Measurements from ENCODE around the gene ZNF618. TPM values are rescaled to one million over a fixed set of nuclear protein-coding genes. Genes with fewer than 3 reads are reported as not detected.

Gene ZNF618
- total RNA-seq, 5 donors from 2014 or later (not counting 1 experiment from before 2014, with no cell fraction given): 0.73 to 3.0 (median 1.4) TPM

DNA sequence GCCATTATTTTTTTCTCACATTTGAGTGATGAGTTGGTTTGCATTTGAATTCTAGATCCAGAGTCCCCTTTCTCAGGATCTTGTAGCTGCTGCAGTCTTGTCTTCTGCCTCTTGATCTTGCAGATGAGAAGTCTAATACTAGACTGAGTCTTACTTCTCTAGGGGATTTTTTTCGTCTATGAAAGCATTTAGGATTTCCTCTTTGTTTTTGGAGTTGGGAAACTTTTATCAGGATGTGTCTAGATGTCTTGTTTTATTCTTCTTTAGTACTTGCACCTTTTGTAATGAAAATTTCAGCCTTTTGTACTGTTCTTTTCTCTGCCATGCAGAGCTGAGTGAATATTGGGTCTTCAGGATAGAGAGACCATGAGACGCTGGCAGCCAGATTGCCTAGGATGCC lies 65.4 kb downstream of the ZNF618 start:
- no peaks in the 10 kb centered on the region for H3K36me3 Mint-ChIP-seq
- Histone ChIP-seq H3K9me3 (no peaks in the 10 kb centered on the region), H3K27me3 (replicated peaks in 1 of 2; ENCODE audit: control insufficient read depth in 2 of 2, extremely low read depth in 1 of 2, insufficient read depth in 2 of 2, low read length in 1 of 2) (peaks cover 0 to 4% of the 10 kb centered on the region in 2 experiments), H3K4me1 (ENCODE audit: control insufficient read depth in 1 of 2, extremely low read depth in 1 of 2, insufficient read depth in 2 of 2, low read length in 2 of 2) (no peaks in the 10 kb centered on the region), H3K4me3 (ENCODE audit: control insufficient read depth in 1 of 2, extremely low read depth in 1 of 2, low read length in 1 of 2) (no peak overlapping the region), H3K36me3 (ENCODE audit: control insufficient read depth in 2 of 2, extremely low read depth in 1 of 2, insufficient read depth in 1 of 2, low read length in 1 of 2) (no peaks in the 10 kb centered on the region), H3K27ac (ENCODE audit: low read length) (no peak overlapping the region)
- no peaks in the 10 kb centered on the region for H3K9me3 Mint-ChIP-seq
- H3K27me3 Mint-ChIP-seq: peaks cover 0 to 4% of the 10 kb centered on the region in 2 donors
- CTCF ChIA-PET: interaction anchor here in 1 of 2 donors (0.5 kb wide), 1 partner anchor 21 kb away, joined by 6 read pairs; no protein-coding TSS in a partner anchor
- no peak overlapping the region for H3K27ac Mint-ChIP-seq
- POLR2A ChIA-PET: no interaction called here
- H3K4me3 Mint-ChIP-seq: no peak overlapping the region
- no peaks in the 10 kb centered on the region for H3K4me1 Mint-ChIP-seq
- no peak for DNase-seq
- ATAC-seq (replicated peaks in 1 of 4): no peak
- no CpG with 5 or more reads among the region's 2 CpGs for WGBS (ENCODE audit: insufficient coverage)

DNA sequence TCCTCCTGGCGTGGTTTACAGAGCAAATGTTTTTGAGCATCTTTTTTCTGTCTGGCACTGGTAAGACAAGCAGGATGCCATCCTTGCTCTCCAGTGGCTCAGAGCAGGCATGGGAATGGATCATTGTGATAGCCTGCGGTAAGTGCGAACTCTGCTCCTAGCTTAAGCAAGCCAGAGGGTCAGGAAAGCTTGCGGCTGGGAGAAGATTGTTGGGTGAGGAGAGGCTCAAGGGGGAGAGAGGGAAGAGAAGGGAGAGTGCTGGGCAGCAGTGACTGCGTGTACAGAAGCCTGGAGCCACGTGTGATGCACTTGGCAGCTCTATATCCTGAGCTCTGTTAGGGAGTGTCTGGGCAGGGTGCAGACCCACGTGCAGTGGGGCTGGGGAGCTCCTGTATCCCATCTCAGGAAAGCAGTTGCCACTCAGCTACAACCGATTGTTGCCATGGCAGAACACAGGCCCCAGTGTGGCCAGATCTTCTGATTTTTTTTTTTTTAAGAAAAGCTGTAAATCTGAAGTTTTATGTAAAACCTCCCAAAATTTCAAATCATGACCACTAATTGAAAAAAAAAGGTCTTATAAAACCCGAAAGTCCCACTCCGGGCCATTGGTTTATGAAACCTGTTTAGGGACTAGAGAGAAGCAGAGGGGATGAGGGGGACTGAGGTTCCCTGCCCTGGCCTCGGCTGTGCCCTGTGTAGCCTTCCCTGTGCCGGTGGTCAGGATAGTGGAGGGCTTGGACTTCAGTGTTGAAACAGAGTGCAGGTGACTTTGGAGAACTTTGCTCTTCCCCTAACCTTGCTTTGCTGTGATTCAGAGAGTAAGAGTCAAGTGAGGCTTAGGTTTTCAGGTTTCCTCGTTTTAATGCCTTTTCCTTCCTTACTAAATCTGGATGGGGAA lies 67.3 kb downstream of the ZNF618 start:
- CTCF ChIA-PET: interaction anchor here in 1 of 2 donors (0.6 kb wide), 1 partner anchor 76 kb away, joined by 3 read pairs; no protein-coding TSS in a partner anchor
- ATAC-seq (replicated peaks in 1 of 4): no peak
- no peaks in the 10 kb centered on the region for H3K4me1 ChIP-seq (ENCODE audit: control insufficient read depth in 1 of 2, extremely low read depth in 1 of 2, insufficient read depth in 2 of 2, low read length in 2 of 2)
- no peaks in the 10 kb centered on the region for H3K4me1 Mint-ChIP-seq
- DNase-seq: no peak
- no peak overlapping the region for H3K4me3 Mint-ChIP-seq
- H3K27ac Mint-ChIP-seq: no peak overlapping the region
- H3K27me3 ChIP-seq (replicated peaks in 1 of 2; ENCODE audit: control insufficient read depth in 2 of 2, extremely low read depth in 1 of 2, insufficient read depth in 2 of 2, low read length in 1 of 2): peaks cover 0 to 4% of the 10 kb centered on the region in 2 experiments
- peaks cover 0 to 6% of the 10 kb centered on the region in 2 donors for H3K27me3 Mint-ChIP-seq
- no peak overlapping the region for H3K4me3 ChIP-seq (ENCODE audit: control insufficient read depth in 1 of 2, extremely low read depth in 1 of 2, low read length in 1 of 2)
- H3K9me3 Mint-ChIP-seq: no peaks in the 10 kb centered on the region
- no peaks in the 10 kb centered on the region for H3K36me3 ChIP-seq (ENCODE audit: control insufficient read depth in 2 of 2, extremely low read depth in 1 of 2, insufficient read depth in 1 of 2, low read length in 1 of 2)
- H3K27ac ChIP-seq (ENCODE audit: low read length): no peak overlapping the region
- POLR2A ChIA-PET: no interaction called here
- WGBS (ENCODE audit: insufficient coverage): 94% methylated on average over 8 of the region's 13 CpGs
- H3K36me3 Mint-ChIP-seq: no peaks in the 10 kb centered on the region
- no peaks in the 10 kb centered on the region for H3K9me3 ChIP-seq

DNA sequence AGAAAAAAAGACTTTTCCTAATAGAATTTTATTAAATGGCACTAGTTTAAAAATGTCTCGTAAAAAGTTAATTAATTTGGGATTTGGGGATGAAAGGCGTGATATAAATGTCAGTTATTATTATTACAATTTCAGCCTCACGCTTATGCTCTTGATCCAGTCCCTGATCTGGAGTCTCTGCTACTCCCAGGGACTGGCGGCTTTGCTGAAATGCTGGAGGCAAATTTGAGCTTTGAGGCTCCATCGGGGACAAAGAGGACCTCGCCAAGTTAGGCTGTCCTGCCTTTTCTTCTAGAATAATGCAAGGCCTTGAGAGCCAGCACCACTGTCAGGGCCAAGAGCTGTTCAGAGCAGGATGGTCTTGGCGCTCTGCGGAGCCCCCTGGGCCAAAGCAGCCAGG lies 69.7 kb downstream of the ZNF618 start:
- Histone ChIP-seq H3K27me3 (replicated peaks in 1 of 2; ENCODE audit: control insufficient read depth in 2 of 2, extremely low read depth in 1 of 2, insufficient read depth in 2 of 2, low read length in 1 of 2) (peaks cover 0 to 14% of the 10 kb centered on the region in 2 experiments), H3K4me3 (ENCODE audit: control insufficient read depth in 1 of 2, extremely low read depth in 1 of 2, low read length in 1 of 2) (no peak overlapping the region), H3K27ac (ENCODE audit: low read length) (no peak overlapping the region), H3K4me1 (ENCODE audit: control insufficient read depth in 1 of 2, extremely low read depth in 1 of 2, insufficient read depth in 2 of 2, low read length in 2 of 2) (no peaks in the 10 kb centered on the region), H3K36me3 (ENCODE audit: control insufficient read depth in 2 of 2, extremely low read depth in 1 of 2, insufficient read depth in 1 of 2, low read length in 1 of 2) (no peaks in the 10 kb centered on the region), H3K9me3 (no peaks in the 10 kb centered on the region)
- H3K9me3 Mint-ChIP-seq: no peaks in the 10 kb centered on the region
- CTCF ChIA-PET: no interaction called here
- no peak overlapping the region for H3K4me3 Mint-ChIP-seq
- H3K27me3 Mint-ChIP-seq: peaks cover 0 to 4% of the 10 kb centered on the region in 2 donors
- POLR2A ChIA-PET: no interaction called here
- DNase-seq (no peak), ATAC-seq (replicated peaks in 1 of 4) (no peak)
- WGBS (ENCODE audit: insufficient coverage): 94% methylated on average over 7 of the region's 8 CpGs
- no peak overlapping the region for H3K27ac Mint-ChIP-seq
- H3K36me3 Mint-ChIP-seq: no peaks in the 10 kb centered on the region
- H3K4me1 Mint-ChIP-seq: no peaks in the 10 kb centered on the region

DNA sequence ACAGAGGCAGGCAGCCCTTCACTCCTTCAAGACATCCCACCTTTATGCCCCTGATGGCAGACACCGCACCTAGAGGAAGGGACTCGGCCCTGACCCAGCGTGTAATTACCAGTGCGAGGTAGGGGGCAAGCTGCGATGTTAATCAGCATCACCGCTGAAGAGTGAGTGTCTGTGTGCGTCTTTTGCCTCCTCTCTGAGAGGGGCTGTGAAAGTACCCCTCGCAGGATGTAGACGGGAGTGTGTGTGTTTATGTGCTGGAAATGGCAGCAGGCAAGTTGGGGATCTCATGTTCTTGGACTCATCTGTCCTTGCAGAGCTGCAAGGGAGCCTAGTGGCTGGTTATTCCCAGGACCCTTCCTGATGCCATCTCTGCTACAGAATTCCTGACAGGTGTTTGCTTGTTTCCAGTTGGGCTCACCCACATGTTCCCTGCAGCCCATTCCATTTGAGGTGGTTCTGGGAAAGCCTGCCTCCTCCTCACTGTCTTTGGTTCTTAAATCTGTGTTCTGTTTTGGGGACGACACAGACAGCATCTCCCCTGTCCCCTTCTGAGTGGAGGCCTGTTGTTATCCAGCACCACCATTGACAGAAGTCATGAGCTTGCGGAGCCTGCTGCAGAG lies 70.5 kb downstream of the ZNF618 start:
- Histone ChIP-seq H3K27ac (ENCODE audit: low read length) (no peak overlapping the region), H3K9me3 (no peaks in the 10 kb centered on the region), H3K36me3 (ENCODE audit: control insufficient read depth in 2 of 2, extremely low read depth in 1 of 2, insufficient read depth in 1 of 2, low read length in 1 of 2) (no peaks in the 10 kb centered on the region), H3K4me3 (ENCODE audit: control insufficient read depth in 1 of 2, extremely low read depth in 1 of 2, low read length in 1 of 2) (no peak overlapping the region), H3K27me3 (replicated peaks in 1 of 2; ENCODE audit: control insufficient read depth in 2 of 2, extremely low read depth in 1 of 2, insufficient read depth in 2 of 2, low read length in 1 of 2) (peaks cover 0 to 15% of the 10 kb centered on the region in 2 experiments), H3K4me1 (ENCODE audit: control insufficient read depth in 1 of 2, extremely low read depth in 1 of 2, insufficient read depth in 2 of 2, low read length in 2 of 2) (no peaks in the 10 kb centered on the region)
- ChIA-PET CTCF (no interaction called here), POLR2A (no interaction called here)
- H3K27ac Mint-ChIP-seq: no peak overlapping the region
- no peak overlapping the region for H3K4me3 Mint-ChIP-seq
- H3K27me3 Mint-ChIP-seq: peaks cover 0 to 4% of the 10 kb centered on the region in 2 donors
- no peaks in the 10 kb centered on the region for H3K4me1 Mint-ChIP-seq
- ATAC-seq (replicated peaks in 1 of 4) (no peak), DNase-seq (no peak)
- no peaks in the 10 kb centered on the region for H3K36me3 Mint-ChIP-seq
- H3K9me3 Mint-ChIP-seq: no peaks in the 10 kb centered on the region
- 94% methylated on average over 10 of the region's 11 CpGs for WGBS (ENCODE audit: insufficient coverage)

DNA sequence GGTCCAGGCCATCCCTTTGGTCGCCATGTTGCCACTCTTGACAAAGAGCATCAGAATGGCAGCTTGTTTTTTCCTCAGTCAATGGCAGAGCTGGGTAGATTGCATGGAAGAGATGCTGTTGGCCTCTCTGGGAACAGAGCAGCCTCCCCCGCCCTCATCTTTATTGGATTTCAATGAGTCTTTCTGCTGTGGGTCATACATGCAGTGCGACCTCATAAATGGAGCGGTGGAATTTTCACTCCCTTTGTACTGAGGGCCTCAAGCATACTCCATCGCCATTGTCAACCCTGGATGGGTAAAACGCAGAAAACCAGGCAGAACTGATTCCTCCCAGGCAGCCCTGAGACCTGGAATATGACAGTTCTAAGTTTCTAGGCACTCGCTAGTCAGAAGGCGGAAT lies 71.8 kb downstream of the ZNF618 start:
- Mint-ChIP-seq H3K9me3 (no peaks in the 10 kb centered on the region), H3K27me3 (peaks cover 0 to 5% of the 10 kb centered on the region in 2 donors), H3K4me3 (no peak overlapping the region), H3K36me3 (no peaks in the 10 kb centered on the region), H3K27ac (no peak overlapping the region), H3K4me1 (no peaks in the 10 kb centered on the region)
- Histone ChIP-seq H3K27ac (ENCODE audit: low read length) (no peak overlapping the region), H3K4me3 (ENCODE audit: control insufficient read depth in 1 of 2, extremely low read depth in 1 of 2, low read length in 1 of 2) (no peak overlapping the region), H3K27me3 (replicated peaks in 1 of 2; ENCODE audit: control insufficient read depth in 2 of 2, extremely low read depth in 1 of 2, insufficient read depth in 2 of 2, low read length in 1 of 2) (peaks cover 0 to 15% of the 10 kb centered on the region in 2 experiments), H3K36me3 (ENCODE audit: control insufficient read depth in 2 of 2, extremely low read depth in 1 of 2, insufficient read depth in 1 of 2, low read length in 1 of 2) (no peaks in the 10 kb centered on the region), H3K4me1 (ENCODE audit: control insufficient read depth in 1 of 2, extremely low read depth in 1 of 2, insufficient read depth in 2 of 2, low read length in 2 of 2) (no peaks in the 10 kb centered on the region), H3K9me3 (no peaks in the 10 kb centered on the region)
- no peak for ATAC-seq (replicated peaks in 1 of 4)
- DNase-seq: no peak
- ChIA-PET CTCF (no interaction called here), POLR2A (no interaction called here)
- 78% methylated on average over 8 of the region's 8 CpGs for whole genome bisulfite sequencing (ENCODE audit: insufficient coverage)

DNA sequence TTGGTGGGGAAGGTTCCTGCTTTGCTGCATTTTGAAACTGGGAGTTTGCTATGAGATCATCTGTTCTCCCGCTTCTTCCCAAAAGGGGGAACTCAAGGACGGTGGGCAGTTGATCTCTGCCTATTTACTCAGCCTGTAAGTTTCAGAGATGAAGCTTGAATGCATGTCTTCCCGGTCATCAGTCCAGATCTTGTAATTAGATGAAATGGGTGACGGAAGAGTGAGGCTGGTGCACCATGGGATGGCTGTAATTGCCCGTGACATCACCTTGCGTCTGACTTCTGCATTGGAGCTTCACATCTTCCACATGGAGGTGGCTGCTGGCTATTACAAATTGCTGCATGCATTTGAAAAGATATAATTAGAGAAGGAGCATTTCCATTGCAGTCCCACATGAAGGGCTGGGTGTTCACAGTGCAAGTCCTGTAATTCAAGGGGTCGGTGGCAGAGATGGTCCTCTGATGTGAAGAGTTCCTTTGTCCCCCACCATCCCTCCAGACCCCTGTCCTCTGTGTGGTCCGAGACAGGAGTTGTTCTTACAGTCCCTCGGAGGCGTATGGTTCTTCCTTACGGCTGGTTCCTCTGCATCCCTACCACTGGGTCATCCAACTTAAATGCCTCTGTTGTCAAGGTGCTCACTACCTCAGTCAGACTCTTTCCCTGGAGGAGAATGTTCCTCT lies 72.9 kb downstream of the ZNF618 start:
- POLR2A ChIA-PET: no interaction called here
- no peak overlapping the region for H3K27ac ChIP-seq (ENCODE audit: low read length)
- H3K9me3 ChIP-seq: no peaks in the 10 kb centered on the region
- peaks cover 0 to 15% of the 10 kb centered on the region in 2 experiments for H3K27me3 ChIP-seq (replicated peaks in 1 of 2; ENCODE audit: control insufficient read depth in 2 of 2, extremely low read depth in 1 of 2, insufficient read depth in 2 of 2, low read length in 1 of 2)
- Mint-ChIP-seq H3K9me3 (no peaks in the 10 kb centered on the region), H3K4me3 (no peak overlapping the region), H3K27ac (no peak overlapping the region), H3K4me1 (no peaks in the 10 kb centered on the region), H3K27me3 (peaks cover 0 to 7% of the 10 kb centered on the region in 2 donors), H3K36me3 (no peaks in the 10 kb centered on the region)
- ATAC-seq (replicated peaks in 1 of 4) (no peak), DNase-seq (no peak)
- H3K36me3 ChIP-seq (ENCODE audit: control insufficient read depth in 2 of 2, extremely low read depth in 1 of 2, insufficient read depth in 1 of 2, low read length in 1 of 2): no peaks in the 10 kb centered on the region
- H3K4me1 ChIP-seq (ENCODE audit: control insufficient read depth in 1 of 2, extremely low read depth in 1 of 2, insufficient read depth in 2 of 2, low read length in 2 of 2): no peaks in the 10 kb centered on the region
- CTCF ChIA-PET: no interaction called here
- 76% methylated on average over 6 of the region's 11 CpGs for WGBS (ENCODE audit: insufficient coverage)
- no peak overlapping the region for H3K4me3 ChIP-seq (ENCODE audit: control insufficient read depth in 1 of 2, extremely low read depth in 1 of 2, low read length in 1 of 2)

All from T-cell (primary cell).